IPS DF 6.9 (cell line): ENCODE results near the gene IL12RB1.
"Not testable (repeated sequence)": the region's sequence is repeated elsewhere in the genome, so short reads cannot be mapped to it uniquely, and the experiment has no call there.

Source experiments
- DNase-seq: peaks from one replicate; pipeline ENCODE4 v3.0.0-alpha.2; 2013; ENCODE audit warnings: low read depth, low spot score
- H3K27ac ChIP-seq: one replicate; pipeline ENCODE4 v1.5.1; 2013; ENCODE audit warnings: low read length, control low read depth
- H3K27me3 ChIP-seq: 2 replicates; pipeline ENCODE4 v1.6.1; 2013; ENCODE audit warnings: mild to moderate bottlenecking, low read length; ENCODE audit not compliant: control insufficient read depth, insufficient read depth
- H3K36me3 ChIP-seq: 2 replicates; pipeline ENCODE4 v1.6.1; 2013; ENCODE audit warnings: low read length; ENCODE audit not compliant: control insufficient read depth, insufficient read depth
- H3K4me1 ChIP-seq: 2 replicates; pipeline ENCODE4 v1.6.1; 2013; ENCODE audit warnings: low read length; ENCODE audit not compliant: control insufficient read depth, insufficient read depth
- H3K4me3 ChIP-seq: 2 replicates; pipeline ENCODE4 v1.5.1; 2013; ENCODE audit warnings: mild to moderate bottlenecking, low read length
- H3K9me3 ChIP-seq: 2 replicates; pipeline ENCODE4 v1.6.1; 2013; ENCODE audit warnings: low read length, inconsistent platforms; ENCODE audit not compliant: control insufficient read depth, insufficient read depth
- WGBS: extraction: QIAGEN DNeasy Blood & Tissue Kit; methylation state at CpG from one replicate; pipeline ENCODE4 v1.1.7; 2013; ENCODE audit warnings: mixed read lengths, missing lambda C conversion rate; ENCODE audit not compliant: insufficient read length, insufficient coverage; 5-methylcytosine and 5-hydroxymethylcytosine counted together

Gene IL12RB1

GRCh38 chr19:18112989-18113478 lies 26.3 kb upstream of the IL12RB1 start:
- Histone ChIP-seq H3K4me3 (no peak overlapping the region), H3K27ac (no peak overlapping the region)
- no CpG with 5 or more reads among the region's 9 CpGs for WGBS

GRCh38 chr19:18110609-18111232 lies 24.0 kb upstream of the IL12RB1 start:
- DNase-seq: no peak
- H3K27me3 ChIP-seq: no peaks in the 10 kb centered on the region
- WGBS: no CpG with 5 or more reads among the region's 22 CpGs
- no peaks in the 10 kb centered on the region for H3K36me3 ChIP-seq
- no peaks in the 10 kb centered on the region for H3K9me3 ChIP-seq
- no peak overlapping the region for H3K27ac ChIP-seq
- peaks cover 3% of the 10 kb centered on the region for H3K4me1 ChIP-seq
- peak overlapping the region; percentile 44; the same call in 1 of the 2 replicates for H3K4me3 ChIP-seq

More at GRCh38 chr19:18112989-18113478, 26.3 kb upstream of the IL12RB1 start:
- no peak for DNase-seq
- no peaks in the 10 kb centered on the region for H3K9me3 ChIP-seq
- no peaks in the 10 kb centered on the region for H3K27me3 ChIP-seq
- peaks cover 3% of the 10 kb centered on the region for H3K4me1 ChIP-seq
- no peaks in the 10 kb centered on the region for H3K36me3 ChIP-seq

GRCh38 chr19:18109733-18110608 lies 23.2 kb upstream of the IL12RB1 start:
- Histone ChIP-seq H3K4me3 (peak overlapping the region; percentile 44), H3K27ac (no peak overlapping the region), H3K4me1 (peaks cover 3% of the 10 kb centered on the region), H3K27me3 (no peaks in the 10 kb centered on the region), H3K36me3 (no peaks in the 10 kb centered on the region), H3K9me3 (no peaks in the 10 kb centered on the region)
- no CpG with 5 or more reads among the region's 92 CpGs for WGBS
- DNase-seq: no peak

GRCh38 chr19:18109341-18109732 lies 22.6 kb upstream of the IL12RB1 start:
- DNase-seq: no peak
- WGBS: no CpG with 5 or more reads among the region's 12 CpGs
- peaks cover 3% of the 10 kb centered on the region for H3K4me1 ChIP-seq
- no peak overlapping the region for H3K27ac ChIP-seq
- no peaks in the 10 kb centered on the region for H3K27me3 ChIP-seq
- H3K36me3 ChIP-seq: no peaks in the 10 kb centered on the region
- no peaks in the 10 kb centered on the region for H3K9me3 ChIP-seq
- peak overlapping the region; percentile 44; the same call in 1 of the 2 replicates for H3K4me3 ChIP-seq

GRCh38 chr19:18108897-18109296 lies 22.2 kb upstream of the IL12RB1 start:
- H3K27me3 ChIP-seq: no peaks in the 10 kb centered on the region
- DNase-seq: no peak
- no peaks in the 10 kb centered on the region for H3K36me3 ChIP-seq
- no CpG with 5 or more reads among the region's 2 CpGs for WGBS
- no peaks in the 10 kb centered on the region for H3K9me3 ChIP-seq
- peaks cover 3% of the 10 kb centered on the region for H3K4me1 ChIP-seq
- H3K27ac ChIP-seq: no peak overlapping the region
- H3K4me3 ChIP-seq: no peak overlapping the region

- Histone ChIP-seq H3K4me1 (peaks cover 3% of the 10 kb centered on the region), H3K27ac (no peak overlapping the region), H3K9me3 (no peaks in the 10 kb centered on the region), H3K4me3 (no peak overlapping the region), H3K27me3 (no peaks in the 10 kb centered on the region), H3K36me3 (no peaks in the 10 kb centered on the region)
- no CpG with 5 or more reads among the region's 9 CpGs for WGBS
- DNase-seq: no peak
Observed at GRCh38 chr19:18107235-18107634, 20.5 kb upstream of the IL12RB1 start.

GRCh38 chr19:18105259-18105658 lies 18.5 kb upstream of the IL12RB1 start:
- not testable (repeated sequence) for DNase-seq, H3K4me3 ChIP-seq, H3K4me1 ChIP-seq, H3K27ac ChIP-seq, H3K36me3 ChIP-seq, H3K27me3 ChIP-seq, H3K9me3 ChIP-seq
- WGBS: no CpG with 5 or more reads among the region's 7 CpGs

GRCh38 chr19:18104793-18105131 lies 18.0 kb upstream of the IL12RB1 start:
- no peak for DNase-seq
- no CpG with 5 or more reads among the region's 5 CpGs for WGBS
- peaks cover 2% of the 10 kb centered on the region; the same call in 1 of the 2 replicates for H3K4me1 ChIP-seq
- H3K9me3 ChIP-seq: no peaks in the 10 kb centered on the region
- no peaks in the 10 kb centered on the region for H3K36me3 ChIP-seq
- no peak overlapping the region for H3K27ac ChIP-seq
- H3K4me3 ChIP-seq: peak overlapping the region; percentile 42; the same call in 1 of the 2 replicates
- H3K27me3 ChIP-seq: no peaks in the 10 kb centered on the region

- no peak for DNase-seq
- no peaks in the 10 kb centered on the region for H3K36me3 ChIP-seq
- no peak overlapping the region for H3K4me3 ChIP-seq
- H3K9me3 ChIP-seq: no peaks in the 10 kb centered on the region
- peaks cover 5% of the 10 kb centered on the region for H3K4me1 ChIP-seq
- no peak overlapping the region for H3K27ac ChIP-seq
- WGBS: no CpG with 5 or more reads among the region's 15 CpGs
- H3K27me3 ChIP-seq: no peaks in the 10 kb centered on the region
Observed at GRCh38 chr19:18102916-18103542, 16.3 kb upstream of the IL12RB1 start.

- no peak for DNase-seq
- no peaks in the 10 kb centered on the region for H3K9me3 ChIP-seq
- H3K4me3 ChIP-seq: no peak overlapping the region
- peaks cover 5% of the 10 kb centered on the region for H3K4me1 ChIP-seq
- no peaks in the 10 kb centered on the region for H3K36me3 ChIP-seq
- H3K27me3 ChIP-seq: no peaks in the 10 kb centered on the region
- WGBS: no CpG with 5 or more reads among the region's 3 CpGs
- no peak overlapping the region for H3K27ac ChIP-seq
Observed at GRCh38 chr19:18101268-18101667, 14.5 kb upstream of the IL12RB1 start.
